DOHH2 (cell line): Measurements from ENCODE around the gene INKA2.

Source experiments
- EZH2phosphoT487 ChIP-seq: fragments of 200-600 bp; sonication (generic); IDR thresholded peaks from 2 replicates; pipeline ENCODE4 v1.6.1; 2017; ENCODE audit warnings: borderline replicate concordance, mild to moderate bottlenecking, antibody characterized with exemption, low read length, moderate library complexity, mixed read lengths
- TF ChIP-seq, protein P1 (sequence below): fragments of 200-600 bp; sonication (generic); IDR thresholded peaks from one replicate; pipeline ENCODE4 v1.5.1; 2014; ENCODE audit warnings: antibody characterized with exemption, mild to moderate bottlenecking, low read depth, low read length; ENCODE audit not compliant: poor library complexity, severe bottlenecking

GRCh38 chr1:111758373-111758772 is 19.2 kb upstream of the INKA2 start:
- TF ChIP-seq, protein P1, sequence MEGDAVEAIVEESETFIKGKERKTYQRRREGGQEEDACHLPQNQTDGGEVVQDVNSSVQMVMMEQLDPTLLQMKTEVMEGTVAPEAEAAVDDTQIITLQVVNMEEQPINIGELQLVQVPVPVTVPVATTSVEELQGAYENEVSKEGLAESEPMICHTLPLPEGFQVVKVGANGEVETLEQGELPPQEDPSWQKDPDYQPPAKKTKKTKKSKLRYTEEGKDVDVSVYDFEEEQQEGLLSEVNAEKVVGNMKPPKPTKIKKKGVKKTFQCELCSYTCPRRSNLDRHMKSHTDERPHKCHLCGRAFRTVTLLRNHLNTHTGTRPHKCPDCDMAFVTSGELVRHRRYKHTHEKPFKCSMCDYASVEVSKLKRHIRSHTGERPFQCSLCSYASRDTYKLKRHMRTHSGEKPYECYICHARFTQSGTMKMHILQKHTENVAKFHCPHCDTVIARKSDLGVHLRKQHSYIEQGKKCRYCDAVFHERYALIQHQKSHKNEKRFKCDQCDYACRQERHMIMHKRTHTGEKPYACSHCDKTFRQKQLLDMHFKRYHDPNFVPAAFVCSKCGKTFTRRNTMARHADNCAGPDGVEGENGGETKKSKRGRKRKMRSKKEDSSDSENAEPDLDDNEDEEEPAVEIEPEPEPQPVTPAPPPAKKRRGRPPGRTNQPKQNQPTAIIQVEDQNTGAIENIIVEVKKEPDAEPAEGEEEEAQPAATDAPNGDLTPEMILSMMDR = no peak
- no peak for TF ChIP-seq EZH2phosphoT487
